ENCODE results near the gene LIPH. TPM values are rescaled to one million over a fixed set of nuclear protein-coding genes. Genes with fewer than 3 reads are reported as not detected.
A peak's percentile ranks its signal among the peaks of the same experiment; 100 is the strongest.

LIPH gene
- total RNA-seq, 6 experiments from 2014 or later = 0.07 to 1.4 (median 0.24) TPM; not detected in 1

DNA sequence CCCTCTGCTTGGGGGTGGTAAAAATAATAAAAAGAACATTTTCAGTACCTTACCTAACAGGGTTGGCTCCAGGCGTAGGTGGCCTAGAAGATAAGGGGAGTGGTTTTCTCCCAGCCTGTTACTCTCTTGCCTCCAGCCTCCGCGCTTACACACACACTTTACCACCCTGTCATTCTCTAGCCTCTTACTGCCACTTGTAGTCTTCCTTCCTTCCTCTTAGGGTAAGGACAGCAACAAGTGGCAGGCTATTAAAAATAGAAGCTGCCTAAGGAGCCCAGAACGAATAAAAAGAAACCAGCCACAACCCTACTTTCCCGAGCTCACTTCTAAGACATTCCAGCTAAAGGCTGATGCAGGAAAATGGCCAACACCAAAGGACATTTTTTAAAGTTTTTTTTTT is 9.6 kb upstream of the LIPH start:
- DNase-seq = no peak
- Histone ChIP-seq H3K36me3 (no peaks in the 10 kb centered on the region), H3K4me1 (peaks cover 0 to 2% (median 0%) of the 10 kb centered on the region in 4 donors), H3K27me3 (no peaks in the 10 kb centered on the region), H3K27ac (no peak overlapping the region), H3K4me3 (no peak overlapping the region), H3K9me3 (no peaks in the 10 kb centered on the region)
- ATAC-seq = peak in 1 of 4 donors; percentile 17
- TF ChIP-seq, protein P1, sequence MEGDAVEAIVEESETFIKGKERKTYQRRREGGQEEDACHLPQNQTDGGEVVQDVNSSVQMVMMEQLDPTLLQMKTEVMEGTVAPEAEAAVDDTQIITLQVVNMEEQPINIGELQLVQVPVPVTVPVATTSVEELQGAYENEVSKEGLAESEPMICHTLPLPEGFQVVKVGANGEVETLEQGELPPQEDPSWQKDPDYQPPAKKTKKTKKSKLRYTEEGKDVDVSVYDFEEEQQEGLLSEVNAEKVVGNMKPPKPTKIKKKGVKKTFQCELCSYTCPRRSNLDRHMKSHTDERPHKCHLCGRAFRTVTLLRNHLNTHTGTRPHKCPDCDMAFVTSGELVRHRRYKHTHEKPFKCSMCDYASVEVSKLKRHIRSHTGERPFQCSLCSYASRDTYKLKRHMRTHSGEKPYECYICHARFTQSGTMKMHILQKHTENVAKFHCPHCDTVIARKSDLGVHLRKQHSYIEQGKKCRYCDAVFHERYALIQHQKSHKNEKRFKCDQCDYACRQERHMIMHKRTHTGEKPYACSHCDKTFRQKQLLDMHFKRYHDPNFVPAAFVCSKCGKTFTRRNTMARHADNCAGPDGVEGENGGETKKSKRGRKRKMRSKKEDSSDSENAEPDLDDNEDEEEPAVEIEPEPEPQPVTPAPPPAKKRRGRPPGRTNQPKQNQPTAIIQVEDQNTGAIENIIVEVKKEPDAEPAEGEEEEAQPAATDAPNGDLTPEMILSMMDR (IDR thresholded peaks at IDR 0.05) = no peak
- no peak for TF ChIP-seq POLR2A (IDR thresholded peaks at IDR 0.05)
- WGBS (ENCODE audit: insufficient coverage, low coverage, low lambda C conversion rate, missing lambda C conversion rate) = 50% methylated on average over 5 of the region's 5 CpGs
- intact Hi-C loops (cut with DNase I) = no loop called here

- 75% methylated on average over 6 of the region's 8 CpGs for WGBS (ENCODE audit: insufficient coverage, low coverage, low lambda C conversion rate, missing lambda C conversion rate)
- no peaks in the 10 kb centered on the region for H3K36me3 ChIP-seq
- DNase-seq = no peak
- peak; percentile 17 to 43 (median 26) for ATAC-seq
- H3K4me1 ChIP-seq = peaks cover 0 to 2% (median 0%) of the 10 kb centered on the region in 4 donors
- no peak overlapping the region for H3K27ac ChIP-seq
- H3K27me3 ChIP-seq = no peaks in the 10 kb centered on the region
- H3K4me3 ChIP-seq = no peak overlapping the region
- H3K9me3 ChIP-seq = no peaks in the 10 kb centered on the region
- TF ChIP-seq, protein P1 (IDR thresholded peaks at IDR 0.05) = no peak
- no peak for TF ChIP-seq POLR2A (IDR thresholded peaks at IDR 0.05)
- intact Hi-C loops (cut with DNase I) = no loop called here
These were observed 9.1 kb upstream of the LIPH start for GRCh38 chr3:185561374-185561943.

GRCh38 chr3:185560676-185561075 is 8.3 kb upstream of the LIPH start:
- DNase-seq (no peak), ATAC-seq (no peak)
- 87% methylated on average over 10 of the region's 13 CpGs for WGBS (ENCODE audit: insufficient coverage, low coverage, low lambda C conversion rate, missing lambda C conversion rate)
- TF ChIP-seq POLR2A (IDR thresholded peaks at IDR 0.05) = no peak
- TF ChIP-seq, protein P1 (IDR thresholded peaks at IDR 0.05) = no peak
- Histone ChIP-seq H3K4me1 (peaks cover 0 to 2% (median 0%) of the 10 kb centered on the region in 4 donors), H3K27me3 (no peaks in the 10 kb centered on the region), H3K36me3 (no peaks in the 10 kb centered on the region), H3K27ac (no peak overlapping the region), H3K4me3 (no peak overlapping the region), H3K9me3 (no peaks in the 10 kb centered on the region)
- intact Hi-C loops (cut with DNase I) = no loop called here

- WGBS (ENCODE audit: insufficient coverage, low coverage, low lambda C conversion rate, missing lambda C conversion rate) = 68% methylated on average over 9 of the region's 12 CpGs
- intact Hi-C loops (cut with DNase I) = no loop called here
- DNase-seq = no peak
These were observed 7.3 kb upstream of the LIPH start for GRCh38 chr3:185559706-185560090.

More at GRCh38 chr3:185559706-185560090, 7.3 kb upstream of the LIPH start:
- H3K27me3 ChIP-seq = no peaks in the 10 kb centered on the region
- ATAC-seq = no peak
- TF ChIP-seq POLR2A (IDR thresholded peaks at IDR 0.05) = no peak
- TF ChIP-seq, protein P1 (IDR thresholded peaks at IDR 0.05) = no peak
- H3K27ac ChIP-seq = no peak overlapping the region
- no peaks in the 10 kb centered on the region for H3K9me3 ChIP-seq
- peaks cover 0 to 2% (median 0%) of the 10 kb centered on the region in 4 donors for H3K4me1 ChIP-seq
- H3K4me3 ChIP-seq = no peak overlapping the region
- H3K36me3 ChIP-seq = no peaks in the 10 kb centered on the region
